HG03354 (cell line): ENCODE results near the gene CPA5.
"Not testable (repeated sequence)": the region's sequence is repeated elsewhere in the genome, so short reads cannot be mapped to it uniquely, and the experiment has no call there.

Source experiments
- ATAC-seq: cut with Tn5 transposase; IDR thresholded peaks from one replicate; pipeline ENCODE4 v1.9.1; 2021; ENCODE audit warnings: mild to moderate bottlenecking; ENCODE audit not compliant: unreplicated experiment, poor library complexity, severe bottlenecking

The CPA5 gene, protein sequence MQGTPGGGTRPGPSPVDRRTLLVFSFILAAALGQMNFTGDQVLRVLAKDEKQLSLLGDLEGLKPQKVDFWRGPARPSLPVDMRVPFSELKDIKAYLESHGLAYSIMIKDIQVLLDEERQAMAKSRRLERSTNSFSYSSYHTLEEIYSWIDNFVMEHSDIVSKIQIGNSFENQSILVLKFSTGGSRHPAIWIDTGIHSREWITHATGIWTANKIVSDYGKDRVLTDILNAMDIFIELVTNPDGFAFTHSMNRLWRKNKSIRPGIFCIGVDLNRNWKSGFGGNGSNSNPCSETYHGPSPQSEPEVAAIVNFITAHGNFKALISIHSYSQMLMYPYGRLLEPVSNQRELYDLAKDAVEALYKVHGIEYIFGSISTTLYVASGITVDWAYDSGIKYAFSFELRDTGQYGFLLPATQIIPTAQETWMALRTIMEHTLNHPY

DNA sequence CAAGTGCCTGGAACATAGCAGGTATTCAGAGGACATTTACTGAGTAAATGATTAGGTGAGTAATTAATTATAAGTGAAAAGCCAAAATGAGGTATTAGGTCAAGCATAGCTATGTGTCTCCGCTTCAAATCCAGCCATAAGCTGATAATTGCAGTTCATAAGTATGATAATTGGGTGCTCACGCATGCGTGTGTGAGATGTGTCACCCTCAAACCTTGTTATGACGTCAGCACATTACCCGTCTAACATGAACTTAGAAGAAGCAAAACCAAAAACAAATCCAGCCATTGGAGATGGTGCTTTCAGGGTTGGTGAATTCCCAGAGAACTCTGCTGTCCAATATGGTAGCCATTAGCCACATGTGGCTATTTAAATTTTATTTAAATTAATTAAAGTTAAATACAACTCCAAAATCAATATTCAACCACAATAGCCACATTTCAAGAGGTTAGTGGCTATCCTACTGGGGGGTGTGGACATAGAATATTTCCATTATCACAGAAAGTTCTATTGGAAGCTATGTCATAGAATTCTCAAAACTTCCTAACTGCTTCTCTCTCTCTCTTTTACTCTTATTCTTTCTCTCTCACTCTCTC lies at the start of gene CPA5:
Gene CPA5 (plus strand): TSS at position 546 of the 596 bp plus-strand sequence. CDS start 1,670 bp downstream, outside the sequence.
- ATAC-seq: no peak

DNA sequence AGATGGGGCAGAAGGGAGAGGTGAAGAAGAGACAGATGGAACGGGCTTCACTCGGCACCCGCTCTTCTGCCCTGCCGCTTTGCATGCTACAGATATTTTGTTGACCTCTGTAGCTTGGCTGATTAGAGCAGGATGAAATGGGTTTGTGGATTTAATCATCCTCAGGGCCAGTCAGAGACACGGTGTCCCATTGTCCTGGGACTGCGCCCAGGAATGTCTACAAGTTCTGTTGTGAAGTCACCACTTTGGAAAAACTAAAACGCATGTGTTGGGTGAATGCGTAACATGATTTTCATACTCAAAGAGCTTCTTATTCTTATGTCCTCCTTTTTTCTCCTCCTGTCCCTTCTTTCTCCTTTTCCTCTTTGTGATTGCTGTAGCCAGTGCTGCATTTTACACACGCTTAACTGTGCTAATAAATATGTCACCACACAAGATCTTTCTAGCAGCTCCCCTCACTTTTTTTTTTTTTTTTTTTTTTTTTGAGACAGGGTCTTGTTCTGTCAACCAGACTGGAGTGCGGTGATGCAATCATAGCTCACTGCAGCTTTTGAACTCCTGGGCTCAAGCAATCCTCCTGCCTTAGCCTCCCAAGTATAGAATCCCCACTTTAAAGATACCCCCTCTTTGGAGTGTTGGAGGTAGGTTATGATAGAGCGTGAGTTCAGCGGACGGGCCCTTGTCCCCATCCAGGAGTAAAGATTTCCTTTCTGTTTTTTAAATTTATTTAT lies 48.2 kb upstream of the CPA5 start:
- ATAC-seq: no peak

DNA sequence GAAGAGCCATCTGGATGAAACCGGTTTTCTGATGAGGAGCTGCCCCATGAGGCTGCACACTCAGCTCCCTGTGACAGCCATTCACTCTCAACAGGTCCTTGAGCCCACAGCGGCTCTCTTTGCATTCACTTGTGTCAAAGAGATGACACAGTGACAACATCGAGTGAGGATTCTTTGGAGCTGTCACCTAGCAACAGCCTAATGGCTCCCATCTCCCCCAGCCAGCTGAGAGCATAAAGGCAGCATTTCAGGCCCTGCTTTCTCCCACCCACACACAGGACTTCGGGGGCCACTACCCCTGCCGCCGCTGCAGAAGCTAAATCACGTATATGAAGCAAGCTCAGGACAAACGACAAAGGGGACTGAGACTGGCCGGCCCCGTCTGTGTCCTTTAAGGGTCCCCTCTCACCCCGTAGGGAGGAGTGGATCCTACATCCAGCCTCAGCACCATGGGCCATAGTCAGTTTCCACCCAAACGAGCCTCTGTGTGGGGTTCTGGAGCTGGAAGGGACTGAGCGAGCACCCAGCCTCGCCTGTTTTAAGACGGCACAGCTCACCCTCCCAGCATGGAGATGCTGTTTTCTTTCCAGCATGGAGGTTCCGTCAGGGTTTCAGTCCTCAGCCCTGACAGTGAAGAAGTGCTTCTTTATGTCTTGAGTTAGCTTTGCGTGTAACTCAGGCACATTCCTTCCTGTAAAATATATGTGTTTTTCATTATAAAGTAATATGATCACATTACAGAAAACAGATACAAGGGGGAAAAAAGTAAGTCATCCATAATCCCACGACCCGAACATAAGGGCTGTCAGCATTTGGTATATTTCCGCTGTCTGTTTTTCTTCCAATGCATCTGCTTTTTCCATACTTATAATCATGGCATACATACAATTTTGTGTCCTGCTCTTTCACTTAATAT lies 46.7 kb upstream of the CPA5 start:
- no peak for ATAC-seq

DNA sequence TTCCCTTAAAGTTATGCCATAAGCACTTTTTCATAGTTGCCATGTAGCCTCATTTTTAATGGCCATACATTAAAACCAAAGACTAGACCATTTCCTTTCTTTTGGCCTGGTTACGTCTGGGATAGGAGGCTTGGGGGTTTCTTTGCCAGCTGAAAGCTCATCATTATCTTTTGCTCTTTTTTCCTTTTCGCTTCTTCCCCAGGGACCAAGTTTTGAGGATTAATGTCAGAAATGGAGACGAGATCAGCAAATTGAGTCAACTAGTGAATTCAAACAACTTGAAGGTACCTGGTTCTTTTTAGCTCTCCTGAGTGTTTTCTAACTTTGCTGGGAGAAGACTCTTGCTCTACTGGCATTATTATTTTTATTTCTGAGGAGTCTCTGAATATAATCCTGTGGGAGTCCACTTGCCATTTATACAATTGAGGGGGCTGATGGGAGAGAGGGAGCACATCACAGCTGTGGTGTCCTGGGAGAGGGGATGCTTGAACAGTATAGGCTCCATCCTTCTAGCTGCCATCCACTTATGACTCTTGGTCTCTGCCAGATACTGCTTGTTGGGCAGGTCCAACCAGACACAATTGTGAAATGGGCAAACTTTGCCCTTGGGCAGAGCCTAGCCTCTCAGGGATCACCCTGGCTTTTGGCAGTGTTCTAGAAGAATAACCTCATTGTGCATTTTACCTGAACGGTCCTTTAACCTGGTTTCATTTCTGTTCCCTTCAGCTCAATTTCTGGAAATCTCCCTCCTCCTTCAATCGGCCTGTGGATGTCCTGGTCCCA lies 45.9 kb upstream of the CPA5 start:
- no peak for ATAC-seq

DNA sequence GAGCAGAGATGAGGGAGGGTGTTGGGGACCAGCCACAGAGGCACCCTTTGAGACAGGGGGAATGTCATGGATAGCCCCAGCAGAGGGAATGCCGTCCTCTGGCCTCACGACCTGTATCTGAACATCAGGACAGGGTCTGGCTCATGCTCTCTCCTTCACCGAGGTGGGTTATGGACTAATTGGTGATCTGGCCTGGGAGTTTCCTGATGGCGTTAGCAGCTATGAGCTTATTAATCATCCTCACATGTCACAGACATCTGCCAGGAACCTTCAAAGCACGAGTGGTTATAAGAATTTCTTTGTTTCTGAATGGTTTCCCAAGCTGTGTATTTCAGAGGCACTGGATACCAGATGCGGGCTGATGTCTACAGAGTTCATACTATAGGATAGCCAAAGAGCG lies 44.8 kb upstream of the CPA5 start:
- no peak for ATAC-seq

DNA sequence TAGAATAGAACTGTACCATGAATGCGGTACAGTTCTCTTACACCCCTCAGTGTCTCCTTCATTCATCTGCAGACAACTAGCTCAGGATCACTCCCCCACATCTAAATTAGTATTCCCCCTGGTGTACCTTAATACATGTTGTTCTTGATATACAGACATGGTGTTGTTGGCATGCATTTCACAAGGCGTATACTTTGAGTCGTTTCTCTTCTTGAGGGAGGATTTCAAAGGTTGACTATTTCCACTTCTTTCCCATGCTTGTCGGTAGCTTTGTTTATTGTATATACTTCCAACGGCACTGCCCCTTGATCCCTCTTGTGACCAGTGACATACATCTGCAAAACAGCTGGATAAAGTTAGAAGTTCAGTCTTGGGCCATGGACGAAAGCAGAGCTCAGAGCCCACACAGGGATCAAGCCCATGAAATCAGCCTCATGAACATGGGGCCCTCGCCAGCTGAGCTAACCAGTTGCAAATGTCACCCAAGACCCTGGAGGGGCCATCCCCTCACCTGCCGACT lies 43.1 kb upstream of the CPA5 start:
- no peak for ATAC-seq

DNA sequence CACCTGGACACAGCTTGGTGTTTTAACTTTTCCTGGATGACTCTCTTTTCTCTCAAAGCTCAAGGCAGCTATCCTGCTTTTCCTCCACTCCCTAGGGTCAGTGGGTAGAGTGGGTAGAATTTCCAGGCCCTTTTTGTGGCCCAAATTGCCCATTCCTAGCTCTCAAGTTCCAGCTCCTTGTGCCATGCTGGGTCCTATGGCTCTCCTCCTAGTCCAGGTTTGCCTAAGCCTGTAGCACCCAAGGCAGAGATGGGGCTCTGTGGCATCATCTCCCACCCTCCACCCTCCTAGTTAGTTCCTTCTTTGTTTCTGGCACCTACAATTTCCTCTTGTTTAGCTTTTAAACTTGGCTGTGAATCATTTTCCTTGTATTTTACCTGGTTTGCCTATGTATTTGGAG lies 42.0 kb upstream of the CPA5 start:
- ATAC-seq: no peak

DNA sequence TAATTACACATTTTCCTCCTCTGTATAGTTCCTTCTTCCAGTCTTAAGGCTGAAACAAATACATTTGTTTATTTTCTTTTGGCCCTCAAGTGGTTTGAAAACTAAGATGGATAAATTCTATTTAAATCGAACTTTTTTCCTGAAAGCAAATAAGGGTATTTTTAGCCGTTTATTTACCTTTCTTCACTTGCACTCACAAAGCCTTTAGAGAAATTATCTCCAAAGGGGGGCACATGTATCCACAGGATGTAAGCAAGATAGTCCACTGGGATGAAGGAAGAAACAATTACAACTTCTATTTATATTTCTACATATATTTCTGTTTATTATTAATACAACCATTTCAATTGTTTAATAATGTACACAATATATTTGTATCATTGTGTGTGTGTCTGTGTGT lies 41.5 kb upstream of the CPA5 start:
- no peak for ATAC-seq

DNA sequence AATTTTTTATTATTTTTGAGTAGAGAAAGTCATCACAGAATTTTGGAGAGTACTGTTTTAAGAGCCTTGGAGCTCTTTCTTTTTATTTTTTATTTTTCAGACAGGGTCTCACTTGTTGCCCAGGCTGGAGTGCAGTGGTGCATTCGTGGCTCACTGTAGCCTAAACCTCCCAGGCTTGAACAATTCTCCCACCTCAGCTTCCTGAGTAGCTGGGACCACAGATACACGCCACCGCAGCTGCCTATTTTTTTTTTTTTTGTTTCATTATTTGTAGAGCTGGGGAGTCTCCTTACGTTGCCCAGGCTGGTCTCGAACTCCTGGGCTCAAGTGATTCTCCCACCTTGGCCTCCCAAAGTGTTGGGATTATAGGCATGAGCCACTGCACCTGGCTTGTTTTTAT lies 41.1 kb upstream of the CPA5 start:
- no peak for ATAC-seq

DNA sequence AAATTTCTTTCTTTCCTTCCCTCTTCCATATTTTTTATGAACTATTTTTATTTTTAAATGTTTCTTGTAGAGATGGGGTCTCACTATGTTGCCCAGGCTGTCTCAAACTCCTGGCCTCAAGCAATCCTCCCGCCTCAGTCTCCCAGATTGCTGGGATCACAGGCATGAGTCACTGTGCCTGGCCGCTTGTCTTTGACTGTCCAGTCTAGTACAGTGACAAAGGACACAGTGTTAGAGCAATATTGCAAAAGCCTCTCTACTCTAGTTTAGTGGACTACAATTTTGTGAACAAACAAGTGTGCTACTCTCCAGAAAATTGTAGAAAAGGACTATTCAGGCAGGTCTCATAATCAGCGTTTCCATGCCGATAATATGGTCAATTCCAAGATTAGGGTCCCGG lies 40.6 kb upstream of the CPA5 start:
- ATAC-seq: no peak

DNA sequence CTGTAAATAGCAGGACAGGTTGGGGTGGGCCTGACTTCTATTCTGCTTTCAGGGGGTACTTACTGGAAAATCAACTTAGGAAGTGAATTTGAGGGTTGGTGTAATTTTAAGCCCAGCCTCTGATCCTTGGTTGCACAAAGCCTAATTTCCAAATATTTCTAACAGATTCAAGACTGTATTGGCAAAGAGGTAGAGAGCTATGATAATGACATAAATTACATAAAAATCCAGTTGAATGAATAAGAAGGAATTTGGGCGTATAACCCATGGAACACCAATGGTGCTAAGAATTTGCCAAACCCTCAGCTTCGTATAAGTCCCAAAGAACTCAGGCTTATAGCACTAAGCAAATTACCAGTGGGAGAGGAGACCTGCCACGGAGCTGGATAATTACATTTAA lies 39.7 kb upstream of the CPA5 start:
- no peak for ATAC-seq

DNA sequence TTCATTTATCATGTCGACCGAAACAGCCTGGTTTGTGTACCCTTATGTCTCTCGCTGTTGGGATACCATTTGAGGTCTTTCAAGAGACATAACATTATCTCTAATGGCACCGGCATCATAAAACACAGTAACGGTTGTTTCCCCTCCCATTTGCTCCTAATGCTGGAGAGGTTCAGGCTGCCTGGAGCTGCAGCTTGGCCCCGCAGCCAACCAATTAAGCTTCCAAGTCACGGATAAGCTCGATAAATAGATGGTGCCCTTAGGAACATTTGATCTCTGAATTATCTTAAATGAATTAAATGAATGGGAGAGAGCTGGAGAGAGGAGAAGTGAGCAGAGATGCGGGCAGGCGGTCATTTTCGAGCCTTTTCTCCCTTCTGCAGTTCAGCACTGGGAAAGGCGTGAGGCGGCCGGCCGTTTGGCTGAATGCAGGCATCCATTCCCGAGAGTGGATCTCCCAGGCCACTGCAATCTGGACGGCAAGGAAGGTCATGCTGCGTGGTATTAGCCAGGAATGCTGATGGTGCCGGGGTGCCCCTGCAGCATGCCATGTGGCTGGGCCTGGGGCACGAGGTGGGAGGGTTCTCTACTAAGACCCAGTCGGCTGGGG lies 39.1 kb upstream of the CPA5 start:
- no peak for ATAC-seq

DNA sequence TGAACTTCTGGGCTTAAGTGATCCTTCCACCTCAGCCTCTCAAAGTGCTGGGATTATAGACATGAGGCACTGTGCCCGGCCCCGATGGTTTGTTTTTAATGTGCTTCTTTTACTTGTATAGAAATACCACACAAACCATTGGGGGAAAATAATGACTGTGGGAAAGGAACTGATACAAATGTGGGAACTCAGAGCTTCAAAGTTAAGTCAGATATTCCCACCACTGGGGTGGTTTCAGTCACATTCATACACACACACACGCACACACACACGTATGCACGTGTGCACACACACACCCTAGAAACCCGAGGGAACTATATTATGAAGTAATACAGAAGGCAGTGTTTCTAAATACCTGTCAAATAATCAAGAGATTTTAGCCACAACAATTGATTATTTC lies 34.6 kb upstream of the CPA5 start:
- no peak for ATAC-seq

DNA sequence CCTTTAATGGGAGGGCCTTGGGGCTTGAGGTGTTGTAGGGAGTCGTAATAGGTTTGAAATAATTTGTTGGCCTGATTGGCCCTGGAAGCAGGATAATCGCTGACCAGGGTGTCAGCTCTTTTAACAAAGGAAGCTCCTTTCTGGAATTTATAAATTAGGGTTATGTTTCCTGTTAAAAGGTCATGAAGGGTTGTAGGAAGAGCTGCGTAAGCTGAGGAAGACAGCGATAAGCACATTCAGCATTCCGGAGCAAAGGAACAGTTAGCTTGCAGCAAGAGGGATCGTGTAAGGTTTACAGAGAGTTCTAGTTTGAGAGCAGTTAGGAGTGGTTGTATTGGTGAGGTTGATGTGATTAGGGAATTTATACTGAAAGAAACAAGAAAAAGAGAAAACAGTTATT lies 30.3 kb upstream of the CPA5 start:
- ATAC-seq: no peak

DNA sequence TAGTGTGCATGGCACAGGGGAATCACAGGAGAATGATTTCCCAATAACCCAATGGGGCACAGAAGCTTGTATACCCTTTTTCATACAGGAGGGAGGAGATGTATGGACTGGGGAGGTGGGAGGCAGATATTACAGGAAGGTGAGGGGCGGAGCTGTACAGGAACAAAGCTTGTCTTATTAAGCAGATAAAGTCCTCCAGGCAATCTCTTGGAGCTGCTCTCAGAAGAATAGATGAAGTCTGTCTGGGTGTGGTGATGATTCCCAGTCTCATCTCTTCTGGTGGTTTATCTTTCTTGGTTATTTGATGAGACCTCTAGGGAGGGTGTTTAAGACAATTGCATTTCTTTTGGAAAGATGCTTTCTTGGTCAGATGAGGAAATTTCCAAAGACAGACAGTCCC lies 25.1 kb upstream of the CPA5 start:
- no peak for ATAC-seq

DNA sequence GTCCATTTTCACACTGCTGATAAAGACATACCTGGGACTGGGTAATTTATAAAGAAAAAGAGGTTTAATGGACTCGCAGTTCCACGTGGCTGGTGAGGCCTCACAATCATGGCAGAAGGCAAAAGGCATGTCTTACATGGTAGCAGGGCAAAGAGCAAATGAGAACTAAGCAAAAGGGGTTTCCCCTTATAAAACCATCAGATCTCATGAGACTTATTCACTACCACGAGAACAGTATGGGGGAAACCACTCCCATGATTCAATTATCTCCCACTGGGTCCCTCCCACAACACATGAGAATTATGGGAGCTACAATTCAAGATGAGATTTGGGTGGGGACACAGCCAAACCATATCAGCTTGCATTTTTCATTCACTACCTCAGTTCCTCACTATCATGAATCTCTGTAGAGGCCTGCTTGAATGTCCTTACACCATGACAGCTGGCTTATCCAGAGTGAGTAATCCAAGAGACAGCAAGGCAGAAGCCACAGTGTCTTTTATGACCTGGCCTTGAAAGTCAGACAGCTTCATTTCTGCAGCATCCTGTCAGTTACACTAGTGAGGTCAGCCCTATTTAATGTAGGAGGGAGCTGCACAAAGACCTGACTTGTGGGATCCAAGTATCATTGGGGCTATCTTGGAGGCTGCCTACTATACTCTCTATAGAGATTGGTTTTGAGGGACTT lies 22.9 kb upstream of the CPA5 start:
- not testable (repeated sequence) for ATAC-seq

DNA sequence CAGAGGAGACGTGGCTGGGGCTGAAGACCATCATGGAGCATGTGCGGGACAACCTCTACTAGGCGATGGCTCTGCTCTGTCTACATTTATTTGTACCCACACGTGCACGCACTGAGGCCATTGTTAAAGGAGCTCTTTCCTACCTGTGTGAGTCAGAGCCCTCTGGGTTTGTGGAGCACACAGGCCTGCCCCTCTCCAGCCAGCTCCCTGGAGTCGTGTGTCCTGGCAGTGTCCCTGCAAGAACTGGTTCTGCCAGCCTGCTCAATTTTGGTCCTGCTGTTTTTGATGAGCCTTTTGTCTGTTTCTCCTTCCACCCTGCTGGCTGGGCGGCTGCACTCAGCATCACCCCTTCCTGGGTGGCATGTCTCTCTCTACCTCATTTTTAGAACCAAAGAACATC lies 22.0 kb upstream of the CPA5 start:
- ATAC-seq: no peak
